Stomach (tissue), 4 donors: Measurements from ENCODE around the gene KCNAB1.

Experiments used
- CTCF ChIP-seq, 7 experiments: fragments of 450-650 bp in 4 of 7; fragments of 200-600 bp in 3 of 7; sonication (generic) in 3 of 7; IDR thresholded peaks; one replicate each; pipeline ENCODE4 v1.5.1; 2016 to 2019; ENCODE audit warnings: antibody characterized with exemption in 7 of 7, control low read depth in 2 of 7, mild to moderate bottlenecking in 1 of 7
- EP300 ChIP-seq: sonication (generic); formaldehyde crosslinking; IDR thresholded peaks from one replicate; pipeline ENCODE4 v1.6.1; 2017; ENCODE audit warnings: antibody characterized with exemption

DNA sequence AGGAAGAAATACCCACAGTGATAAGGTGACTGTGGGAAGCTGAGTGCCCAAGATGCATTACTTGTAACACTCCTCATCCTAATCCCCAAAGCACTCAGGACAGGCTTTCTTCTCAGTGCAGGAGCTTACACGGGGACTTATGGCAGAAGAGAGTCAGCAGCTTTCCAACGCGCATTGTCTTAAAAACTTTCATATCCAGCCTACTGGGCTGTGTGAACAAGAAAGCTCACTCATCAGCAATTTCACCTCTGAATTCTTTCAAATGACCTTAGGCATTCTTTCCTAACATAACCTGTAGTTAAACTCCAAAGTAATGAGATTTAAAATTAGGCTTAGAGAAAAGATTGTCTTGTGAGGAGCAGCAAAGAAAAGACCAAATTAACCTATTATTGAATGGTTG, 132.3 kb downstream of the KCNAB1 start:
- TF ChIP-seq CTCF (IDR thresholded peaks at IDR 0.05) (no peak), EP300 (no peak)
